ENCODE measurements around the gene S100A1.
A peak's percentile ranks its signal among the peaks of the same experiment; 100 is the strongest.

S100A1 gene

GRCh38 chr1:153614906-153615305, 13.3 kb upstream of the S100A1 start:
- DNase-seq (ENCODE audit: low read depth, low spot score) = no peak
- TF ChIP-seq CTCF (IDR thresholded peaks at IDR 0.05; ENCODE audit: insufficient read depth, low read length, missing control alignments) = no peak
- POLR2A ChIA-PET = interaction anchor here (0.7 to 9.4 kb wide), 5 partner anchors 8 to 83 kb away, joined by 3 to 127 read pairs (median 5); partner anchors contain the start of gene S100A13
- CTCF ChIA-PET = interaction anchor here (1.0 to 12.8 kb wide), 6 partner anchors 12 to 106 kb away, joined by 3 to 178 read pairs (median 58); partner anchors contain the start of genes CHTOP, S100A1 and S100A13
- no peak overlapping the region for H3K4me3 ChIP-seq (ENCODE audit: low read depth, low read length)

GRCh38 chr1:153615406-153615805, 12.8 kb upstream of the S100A1 start:
- ChIA-PET CTCF (interaction anchor here (1.0 to 12.8 kb wide), 6 partner anchors 14 to 106 kb away, joined by 3 to 178 read pairs (median 58); partner anchors contain the start of genes CHTOP, S100A1 and S100A13), POLR2A (interaction anchor here (0.7 to 9.4 kb wide), 4 partner anchors 9 to 83 kb away, joined by 3 to 127 read pairs (median 6); partner anchors contain the start of gene S100A13)
- no peak for TF ChIP-seq CTCF (IDR thresholded peaks at IDR 0.05; ENCODE audit: insufficient read depth, low read length, missing control alignments)
- H3K4me3 ChIP-seq (ENCODE audit: low read depth, low read length) = no peak overlapping the region
- DNase-seq (ENCODE audit: low read depth, low spot score) = no peak

- ChIA-PET CTCF (interaction anchor here (1.5 to 12.8 kb wide), 5 partner anchors 14 to 107 kb away, joined by 4 to 178 read pairs (median 93); partner anchors contain the start of genes CHTOP, S100A1 and S100A13), POLR2A (interaction anchor here (9.4 kb wide), 1 partner anchor 10 kb away, joined by 127 read pairs; the partner anchor contains the start of gene S100A13)
- no peak for DNase-seq (ENCODE audit: low read depth, low spot score)
- TF ChIP-seq CTCF (IDR thresholded peaks at IDR 0.05; ENCODE audit: insufficient read depth, low read length, missing control alignments) = no peak
- H3K4me3 ChIP-seq (ENCODE audit: low read depth, low read length) = no peak within 1 kb of the TSS
Measured at GRCh38 chr1:153616144-153616916, 11.9 kb upstream of the S100A1 start, which contains the start of gene S100A14. S100A14 (minus strand) TSS chr1:153616325; CDS start chr1:153615858, 467 bp downstream.

GRCh38 chr1:153616917-153617311, 11.3 kb upstream of the S100A1 start:
- DNase-seq (ENCODE audit: low read depth, low spot score) = no peak
- H3K4me3 ChIP-seq (ENCODE audit: low read depth, low read length) = no peak overlapping the region
- no peak for TF ChIP-seq CTCF (IDR thresholded peaks at IDR 0.05; ENCODE audit: insufficient read depth, low read length, missing control alignments)
- ChIA-PET POLR2A (interaction anchor here (1.3 to 9.4 kb wide), 2 partner anchors 10 to 44 kb away, joined by 4 to 127 read pairs; partner anchors contain the start of gene S100A13), CTCF (interaction anchor here (0.9 to 12.8 kb wide), 8 partner anchors 13 to 108 kb away, joined by 3 to 178 read pairs (median 11); partner anchors contain the start of genes CHTOP, S100A1 and S100A13)

- CTCF ChIA-PET = interaction anchor here (0.6 to 12.8 kb wide), 14 partner anchors 10 to 265 kb away, joined by 3 to 178 read pairs (median 4); partner anchors contain the start of genes CHTOP, S100A1 and S100A13
- POLR2A ChIA-PET = interaction anchor here (1.3 to 9.4 kb wide), 2 partner anchors 9 to 45 kb away, joined by 4 to 127 read pairs; partner anchors contain the start of gene S100A13
- H3K4me3 ChIP-seq (ENCODE audit: low read depth, low read length) = no peak overlapping the region
- DNase-seq (ENCODE audit: low read depth, low spot score) = no peak
- TF ChIP-seq CTCF (IDR thresholded peaks at IDR 0.05; ENCODE audit: insufficient read depth, low read length, missing control alignments) = peak; percentile 81
Measured at GRCh38 chr1:153617663-153618062, 10.6 kb upstream of the S100A1 start.

All from AG04449 (cell line).